ENCODE data around the gene WASHC3. TPM values are rescaled to one million over a fixed set of nuclear protein-coding genes. Genes with fewer than 3 reads are reported as not detected.
A peak's percentile ranks its signal among the peaks of the same experiment; 100 is the strongest.
"Not testable (repeated sequence)": the region's sequence is repeated elsewhere in the genome, so short reads cannot be mapped to it uniquely, and the experiment has no call there.

WASHC3 gene
- total RNA-seq, 1 donor from 2014 or later, result 56.0 TPM

- no peak for DNase-seq
Observed at GRCh38 chr12:102050660-102051430, 10.9 kb downstream of the WASHC3 start.

- DNase-seq, result no peak
Observed at GRCh38 chr12:102043928-102044327, 17.9 kb downstream of the WASHC3 start.

GRCh38 chr12:102033991-102034745 lies 27.6 kb downstream of the WASHC3 start:
- no peak for DNase-seq

- DNase-seq, result no peak
Observed at GRCh38 chr12:102031852-102032251, 29.9 kb downstream of the WASHC3 start.

- DNase-seq, result no peak
Observed at GRCh38 chr12:102029141-102029540, 32.6 kb downstream of the WASHC3 start.

GRCh38 chr12:102026728-102027127 lies 35.1 kb downstream of the WASHC3 start:
- no peak for DNase-seq

- DNase-seq, result peak; percentile 50
Observed at GRCh38 chr12:102024765-102025164, 37.0 kb downstream of the WASHC3 start.

GRCh38 chr12:102023343-102023930 lies 38.4 kb downstream of the WASHC3 start:
- no peak for DNase-seq

GRCh38 chr12:102022286-102022685 lies 39.5 kb downstream of the WASHC3 start:
- DNase-seq, result no peak

GRCh38 chr12:102021540-102022246 lies 40.1 kb downstream of the WASHC3 start:
- DNase-seq, result no peak

- DNase-seq, result not testable (repeated sequence)
Observed at GRCh38 chr12:102018607-102019006, 43.2 kb downstream of the WASHC3 start.

GRCh38 chr12:102016472-102016871 lies 45.3 kb downstream of the WASHC3 start:
- peak; percentile 8 for DNase-seq

- peak; percentile 3 for DNase-seq
Observed at GRCh38 chr12:102010265-102010994, 51.4 kb downstream of the WASHC3 start.

GRCh38 chr12:102009796-102010195 lies 52.0 kb downstream of the WASHC3 start:
- no peak for DNase-seq

- no peak for DNase-seq
Observed at GRCh38 chr12:102008615-102009126, 53.1 kb downstream of the WASHC3 start.

GRCh38 chr12:102005256-102005655 lies 56.5 kb downstream of the WASHC3 start:
- no peak for DNase-seq

- no peak for DNase-seq
Observed at GRCh38 chr12:101997102-101997501, 64.7 kb downstream of the WASHC3 start.

GRCh38 chr12:101995684-101996083 lies 66.1 kb downstream of the WASHC3 start:
- DNase-seq, result no peak

GRCh38 chr12:101992091-101992490 lies 69.7 kb downstream of the WASHC3 start:
- no peak for DNase-seq

GRCh38 chr12:101982307-101982706 lies 79.5 kb downstream of the WASHC3 start:
- DNase-seq, result no peak

- no peak for DNase-seq
Observed at GRCh38 chr12:101981868-101982267, 79.9 kb downstream of the WASHC3 start.

- DNase-seq, result no peak
Observed at GRCh38 chr12:101968770-101969169, 93.0 kb downstream of the WASHC3 start.
